Globus pallidus (tissue), 1 donor: ENCODE measurements around the gene RPS6KC1.
A peak's percentile ranks its signal among the peaks of the same experiment; 100 is the strongest.

Experiments
- DNase-seq: peaks from one replicate; pipeline ENCODE4 v3.0.0-alpha.2; 2015; ENCODE audit warnings: low spot score

RPS6KC1 gene

DNA sequence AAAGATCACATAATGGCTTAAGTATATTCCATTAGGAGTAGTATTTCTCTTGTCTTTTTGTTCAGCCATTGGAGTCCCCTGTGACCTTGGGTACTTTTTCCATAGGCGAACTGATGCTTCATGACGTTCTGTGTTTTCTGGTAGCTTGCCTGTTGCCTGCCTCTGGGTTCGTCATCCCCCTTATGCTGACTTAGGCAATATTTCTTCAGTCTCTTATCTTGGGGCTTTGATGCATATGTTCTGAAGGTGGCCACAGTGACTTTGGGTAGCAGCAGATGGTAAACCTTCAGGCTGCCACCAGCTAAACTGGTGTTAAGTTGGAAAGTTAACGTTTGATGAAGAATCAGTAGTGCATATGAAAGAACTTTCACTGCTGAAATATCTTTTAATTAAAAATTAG, 170.2 kb downstream of the RPS6KC1 start:
- DNase-seq: no peak

DNA sequence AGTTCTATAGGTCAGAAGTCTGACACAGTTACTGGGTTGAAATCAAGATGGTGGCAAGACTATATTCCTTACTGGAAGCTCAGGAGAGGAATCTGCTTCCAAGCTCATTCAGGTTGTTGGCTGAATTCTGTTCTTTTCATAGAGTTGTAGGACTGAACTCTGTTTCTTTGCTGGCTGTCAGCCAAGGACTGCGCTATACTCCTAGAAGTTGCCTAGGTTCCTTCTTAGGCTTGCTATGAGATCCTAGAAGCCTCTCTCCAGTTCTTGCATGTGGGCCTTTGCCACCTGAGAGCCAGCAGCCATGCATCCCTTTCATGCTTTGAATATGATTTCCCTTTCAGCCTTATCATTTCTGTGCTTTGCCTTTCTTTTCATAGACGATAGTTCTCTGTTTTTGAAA, 176.4 kb downstream of the RPS6KC1 start:
- DNase-seq: no peak

GRCh38 chr1:213231795-213232231, 180.8 kb downstream of the RPS6KC1 start:
- no peak for DNase-seq

GRCh38 chr1:213242883-213243282, 191.8 kb downstream of the RPS6KC1 start:
- DNase-seq: no peak

GRCh38 chr1:213244664-213245091, 193.6 kb downstream of the RPS6KC1 start:
- DNase-seq: peak; percentile 46

DNA sequence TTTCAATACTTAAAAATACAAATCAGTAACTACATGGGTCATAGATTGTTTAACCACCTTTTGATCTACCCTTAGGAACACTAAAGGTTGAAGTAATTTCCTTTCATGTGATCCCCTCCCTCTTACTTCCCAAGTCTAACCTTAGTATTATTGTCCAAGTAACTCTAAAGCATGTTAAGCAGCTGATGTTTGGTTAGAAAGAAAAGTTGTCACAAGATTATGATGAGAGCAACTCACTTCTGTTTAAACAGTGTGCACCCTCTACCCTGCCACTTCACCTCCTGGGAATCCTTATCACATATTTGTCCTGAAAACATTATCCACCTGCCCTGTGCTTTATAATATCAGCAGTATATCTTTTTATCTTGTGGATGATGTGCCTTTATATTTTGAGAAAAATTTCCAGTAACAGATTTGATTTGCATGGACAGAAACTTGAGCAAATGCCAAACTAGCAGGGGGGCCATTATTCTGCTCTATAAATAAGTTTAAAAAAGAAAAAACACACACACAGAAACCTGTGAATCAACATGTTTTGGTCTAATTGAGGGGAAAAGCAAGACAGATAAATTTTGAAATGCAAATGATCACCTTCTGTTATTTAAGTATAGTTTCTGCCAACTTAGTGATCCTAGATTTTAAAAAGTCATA, 194.3 kb downstream of the RPS6KC1 start:
- no peak for DNase-seq

- no peak for DNase-seq
These were observed 196.0 kb downstream of the RPS6KC1 start for GRCh38 chr1:213247038-213247437.

DNA sequence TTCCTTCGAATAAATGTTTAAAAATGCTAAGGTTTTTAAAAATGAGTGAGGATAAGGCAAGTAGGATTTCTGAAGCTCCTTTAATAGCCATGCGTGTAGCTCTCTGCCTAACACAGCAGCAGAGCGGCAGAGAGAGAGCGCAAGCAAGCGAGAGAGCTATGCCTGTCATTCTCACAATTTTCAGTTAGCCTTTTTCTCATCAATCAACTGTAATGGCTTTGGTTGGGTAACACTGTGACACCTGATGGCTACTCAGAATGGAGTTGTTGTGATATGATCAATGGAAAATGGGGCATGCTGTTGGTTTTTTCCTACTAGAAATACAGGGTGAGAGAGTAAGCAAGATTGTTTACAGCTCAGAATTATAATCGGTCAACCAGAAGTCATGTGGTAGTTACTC, 198.4 kb downstream of the RPS6KC1 start:
- DNase-seq: no peak

DNA sequence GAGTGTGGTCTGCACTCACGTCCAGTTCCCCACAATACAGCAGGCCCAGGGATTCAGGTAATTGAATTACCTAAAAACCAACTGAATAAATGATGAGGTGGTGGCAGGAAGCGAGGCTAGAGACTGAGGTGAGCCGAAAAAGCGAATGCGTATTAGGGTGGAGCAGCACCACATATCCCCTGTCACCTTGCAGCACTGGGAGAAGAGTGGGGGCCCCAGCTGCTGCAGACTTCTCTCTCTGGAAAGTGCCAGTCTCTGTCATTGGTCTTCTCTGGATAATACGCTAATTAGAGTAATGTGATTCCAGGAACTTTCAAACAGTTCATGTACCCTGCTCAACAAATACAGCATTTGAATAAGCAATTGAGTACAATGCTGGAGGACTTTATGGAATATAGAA, 199.0 kb downstream of the RPS6KC1 start:
- DNase-seq: no peak

- no peak for DNase-seq
These were observed 199.4 kb downstream of the RPS6KC1 start for GRCh38 chr1:213250446-213250845.

GRCh38 chr1:213251972-213252371, 200.9 kb downstream of the RPS6KC1 start:
- DNase-seq: no peak

DNA sequence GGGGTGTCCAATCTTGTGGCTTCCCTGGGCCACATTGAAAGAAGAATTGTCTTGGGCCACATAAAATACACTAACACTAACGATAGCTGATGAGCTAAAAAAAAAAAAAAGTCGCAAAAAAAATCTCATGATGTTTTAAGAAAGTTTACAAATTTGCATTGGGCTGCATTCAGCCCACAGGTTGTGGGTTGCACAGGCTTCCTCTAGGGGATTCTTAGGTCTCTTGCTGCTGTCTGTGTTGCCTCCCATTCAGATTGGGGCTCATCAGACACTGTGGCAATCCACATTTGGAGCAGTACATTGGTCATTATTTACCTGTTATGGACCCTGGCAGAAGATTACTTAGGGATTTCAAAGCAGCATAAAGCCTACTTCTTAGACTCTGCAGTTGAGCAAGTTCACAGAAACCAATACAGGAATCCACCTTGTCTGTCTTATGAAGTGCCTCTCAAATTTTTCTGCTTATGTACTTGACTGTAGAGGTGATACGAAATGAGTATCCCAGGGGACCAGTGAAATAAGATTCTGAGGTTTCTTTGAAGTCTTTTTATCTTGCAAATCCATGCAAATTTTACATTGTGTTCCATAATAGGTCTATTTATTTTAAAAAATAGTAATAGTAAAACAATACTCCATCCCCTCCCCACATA, 205.5 kb downstream of the RPS6KC1 start:
- no peak for DNase-seq

- no peak for DNase-seq
These were observed 209.5 kb downstream of the RPS6KC1 start for GRCh38 chr1:213260311-213261075.

DNA sequence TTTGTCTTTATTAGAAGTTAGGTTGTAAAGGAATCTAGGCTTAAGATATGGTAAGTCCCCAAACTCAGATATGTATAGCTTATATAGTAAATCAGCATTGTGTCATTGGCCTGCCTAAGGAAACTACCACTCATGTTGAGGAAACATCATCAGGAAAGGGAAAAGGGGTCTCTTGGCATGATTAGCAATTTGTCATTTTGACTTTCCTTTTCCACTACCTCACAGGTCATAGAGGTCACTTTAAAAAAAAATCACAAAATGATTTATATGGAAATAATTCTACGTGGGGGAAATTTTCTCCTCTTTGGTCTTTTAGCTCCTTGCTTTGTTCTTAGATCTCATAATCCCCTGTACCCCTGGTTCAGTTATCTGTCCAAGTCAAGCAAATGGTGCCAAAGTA, 213.5 kb downstream of the RPS6KC1 start:
- no peak for DNase-seq

GRCh38 chr1:213266983-213267772, 216.1 kb downstream of the RPS6KC1 start:
- no peak for DNase-seq

GRCh38 chr1:213268221-213268620, 217.2 kb downstream of the RPS6KC1 start:
- DNase-seq: no peak

DNA sequence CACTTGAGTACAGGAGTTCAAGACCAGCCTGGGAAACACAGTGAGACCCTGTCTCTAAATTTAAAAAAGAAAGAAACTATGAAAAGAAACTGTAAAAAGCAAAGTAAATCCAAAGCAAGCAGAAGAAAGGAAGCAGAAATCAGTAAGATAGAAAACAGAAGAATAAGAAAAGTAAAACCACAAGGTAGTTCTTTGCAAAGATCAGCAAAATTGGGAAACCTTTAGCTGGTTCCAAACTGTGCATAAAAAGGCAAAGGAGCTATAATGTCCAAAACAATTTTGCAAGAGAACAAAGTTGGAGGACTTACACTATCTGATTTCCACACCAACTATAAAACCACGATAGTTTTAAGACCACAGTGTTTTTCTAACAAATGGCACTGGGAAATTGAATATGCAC, 218.8 kb downstream of the RPS6KC1 start:
- no peak for DNase-seq

DNA sequence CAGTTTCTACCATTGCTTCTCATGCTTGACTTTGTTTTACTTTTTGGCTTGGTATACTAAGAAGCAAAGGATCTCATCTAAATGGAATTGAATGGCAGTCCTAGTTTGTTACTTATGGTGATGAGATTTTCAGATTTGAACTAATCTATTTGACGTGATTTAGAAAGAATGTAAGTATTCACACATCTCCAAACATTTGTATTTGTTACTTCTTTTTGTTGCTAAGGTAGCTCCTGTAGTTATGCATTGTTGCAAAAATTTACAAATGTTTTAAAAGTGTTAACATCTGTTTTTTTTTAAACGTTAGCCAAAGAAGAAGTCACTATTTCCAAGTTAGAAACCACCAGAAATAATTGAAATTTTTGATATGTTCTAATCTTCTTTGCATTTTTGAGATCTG, 222.5 kb downstream of the RPS6KC1 start:
- no peak for DNase-seq

GRCh38 chr1:213274140-213274539, 223.1 kb downstream of the RPS6KC1 start:
- no peak for DNase-seq

GRCh38 chr1:213275293-213275692, 224.3 kb downstream of the RPS6KC1 start:
- DNase-seq: no peak

GRCh38 chr1:213276236-213276635, 225.2 kb downstream of the RPS6KC1 start:
- no peak for DNase-seq

GRCh38 chr1:213277036-213277435, 226.0 kb downstream of the RPS6KC1 start:
- DNase-seq: no peak
